HEK293 (cell line): ENCODE results near the gene GNA12.

Experiments
- CTCF ChIA-PET: fragments of 350-600 bp; formaldehyde crosslinking; extraction: SDS; loops from one replicate; lab custom pipeline; 2021; ENCODE audit warnings: antibody characterized with exemption; lab: Yijun Ruan, JAX
- POLR2A ChIA-PET: fragments of 300-600 bp; formaldehyde crosslinking; extraction: SDS; loops from one replicate; lab custom pipeline; 2020; ENCODE audit warnings: antibody characterized with exemption, inconsistent platforms; lab: Yijun Ruan, JAX
- H3K27ac ChIP-seq: fragments of 200-500 bp; sonication (Bioruptor generic); 2 replicates; pipeline ENCODE4 v1.5.1; 2014; ENCODE audit warnings: low read depth, low read length, control low read depth, inconsistent platforms; ENCODE audit errors: extremely low read depth
- H3K36me3 ChIP-seq, 2 experiments: fragments of 200-500 bp in 1 of 2; sonication (Bioruptor generic) in 1 of 2; 1 replicate in 1 of 2; 2 replicates in 1 of 2; pipeline ENCODE4 v1.5.1; 2014 to 2017; ENCODE audit warnings: inconsistent platforms in 2 of 2, low read length in 2 of 2; ENCODE audit not compliant: control insufficient read depth in 2 of 2, insufficient read depth in 1 of 2
- H3K4me1 ChIP-seq: fragments of 200-500 bp; sonication (Bioruptor generic); 2 replicates; pipeline ENCODE4 v1.5.1; 2014; ENCODE audit warnings: mild to moderate bottlenecking, low read length, inconsistent platforms; ENCODE audit not compliant: control insufficient read depth, insufficient read depth
- H3K4me3 ChIP-seq: 2 replicates; pipeline ENCODE4 v1.5.1; 2011; ENCODE audit warnings: low read depth, mild to moderate bottlenecking, control low read depth, low read length, moderate library complexity
- H3K9me3 ChIP-seq: fragments of 200-500 bp; sonication (Bioruptor generic); 2 replicates; pipeline ENCODE4 v1.5.1; 2014; ENCODE audit warnings: low read depth, low read length, inconsistent platforms; ENCODE audit not compliant: control insufficient read depth, insufficient read depth
- HIC1 ChIP-seq: fragments of 450-650 bp; formaldehyde crosslinking; IDR thresholded peaks from 2 replicates; pipeline ENCODE4 v1.5.1; 2016; ENCODE audit warnings: missing biosample characterization, missing genetic modification characterization
- KLF10 ChIP-seq: fragments of 450-650 bp; IDR thresholded peaks from 2 replicates; pipeline ENCODE4 v1.5.1; 2018; ENCODE audit warnings: missing biosample characterization, mild to moderate bottlenecking, missing genetic modification characterization
- SETDB1 ChIP-seq: IDR thresholded peaks from one replicate; pipeline ENCODE4 v1.6.1; 2017; ENCODE audit warnings: mild to moderate bottlenecking, low read length, moderate library complexity, mixed read lengths; ENCODE audit not compliant: insufficient read length
- TSHZ1 ChIP-seq: fragments of 450-650 bp; formaldehyde crosslinking; IDR thresholded peaks from 2 replicates; pipeline ENCODE4 v1.5.1; 2016; ENCODE audit warnings: missing biosample characterization, missing genetic modification characterization, borderline replicate concordance
- ZBTB20 ChIP-seq: fragments of 450-650 bp; formaldehyde crosslinking; IDR thresholded peaks from 2 replicates; pipeline ENCODE4 v1.5.1; 2016; ENCODE audit warnings: missing biosample characterization, missing genetic modification characterization
- ZFP41 ChIP-seq: fragments of 450-650 bp; formaldehyde crosslinking; IDR thresholded peaks from 2 replicates; pipeline ENCODE4 v1.5.1; 2016; ENCODE audit warnings: missing biosample characterization, missing genetic modification characterization, borderline replicate concordance
- ZNF114 ChIP-seq: fragments of 450-650 bp; formaldehyde crosslinking; IDR thresholded peaks from 2 replicates; pipeline ENCODE4 v1.5.0; 2017; ENCODE audit warnings: missing biosample characterization, missing genetic modification characterization
- ZNF175 ChIP-seq: fragments of 450-650 bp; formaldehyde crosslinking; IDR thresholded peaks from 2 replicates; pipeline ENCODE4 v1.5.1; 2016; ENCODE audit warnings: missing biosample characterization, missing genetic modification characterization
- ZNF223 ChIP-seq: fragments of 450-650 bp; formaldehyde crosslinking; IDR thresholded peaks from 2 replicates; pipeline ENCODE4 v1.5.1; 2016; ENCODE audit warnings: missing biosample characterization, missing genetic modification characterization
- ZNF23 ChIP-seq: fragments of 450-650 bp; formaldehyde crosslinking; IDR thresholded peaks from 2 replicates; pipeline ENCODE4 v1.5.1; 2016; ENCODE audit warnings: missing biosample characterization, missing genetic modification characterization, borderline replicate concordance
- ZNF341 ChIP-seq: fragments of 450-650 bp; formaldehyde crosslinking; IDR thresholded peaks from 2 replicates; pipeline ENCODE4; 2016; ENCODE audit warnings: low read depth, missing biosample characterization, missing genetic modification characterization
- ZNF350 ChIP-seq: fragments of 450-650 bp; formaldehyde crosslinking; IDR thresholded peaks from 2 replicates; pipeline ENCODE4 v1.5.0; 2017; ENCODE audit warnings: missing biosample characterization, mild to moderate bottlenecking, missing genetic modification characterization
- ZNF580 ChIP-seq: fragments of 450-650 bp; formaldehyde crosslinking; IDR thresholded peaks from 2 replicates; pipeline ENCODE4 v1.5.1; 2016; ENCODE audit warnings: missing biosample characterization, missing genetic modification characterization
- ZNF600 ChIP-seq: fragments of 450-650 bp; formaldehyde crosslinking; IDR thresholded peaks from 2 replicates; pipeline ENCODE4 v1.5.1; 2016; ENCODE audit warnings: missing biosample characterization, missing genetic modification characterization
- ZNF776 ChIP-seq: fragments of 450-650 bp; formaldehyde crosslinking; IDR thresholded peaks from 2 replicates; pipeline ENCODE4 v1.5.0; 2017; ENCODE audit warnings: missing biosample characterization, missing genetic modification characterization, borderline replicate concordance

The GNA12 gene

GRCh38 chr7:2702594-2702957, 141.5 kb downstream of the GNA12 start (continued):
- no peak for TF ChIP-seq ZNF114 (tag by site-specific recombination)
- TF ChIP-seq KLF10 (tag by site-specific recombination) = no peak
- no peak for TF ChIP-seq SETDB1
- TF ChIP-seq, all 188 proteins: peak for 0

GRCh38 chr7:2701832-2702593, 142.1 kb downstream of the GNA12 start:
- POLR2A ChIA-PET = no interaction called here
- no peak overlapping the region for H3K4me3 ChIP-seq
- no peaks in the 10 kb centered on the region for H3K9me3 ChIP-seq
- no peaks in the 10 kb centered on the region for H3K4me1 ChIP-seq
- TF ChIP-seq ZNF350 (tag by site-specific recombination) (no peak), ZNF341 (tag by site-specific recombination) (no peak), ZNF776 (tag by site-specific recombination) (no peak)
- TF ChIP-seq, all 188 proteins: peak for 0
- Histone ChIP-seq H3K27ac (no peak overlapping the region), H3K36me3 (no peaks in the 10 kb centered on the region)
- CTCF ChIA-PET = interaction anchor here (0.7 to 2.1 kb wide), 3 partner anchors 8 to 56 kb away, joined by 3 to 9 read pairs (median 4); no protein-coding TSS in a partner anchor

GRCh38 chr7:2701424-2701823, 142.7 kb downstream of the GNA12 start:
- ChIA-PET POLR2A (no interaction called here), CTCF (interaction anchor here (1.1 to 2.1 kb wide), 2 partner anchors 8 to 14 kb away, joined by 3 to 9 read pairs; no protein-coding TSS in a partner anchor)
- Histone ChIP-seq H3K4me1 (no peaks in the 10 kb centered on the region), H3K27ac (no peak overlapping the region), H3K9me3 (no peaks in the 10 kb centered on the region), H3K36me3 (no peaks in the 10 kb centered on the region), H3K4me3 (no peak overlapping the region)
- TF ChIP-seq ZBTB20 (tag by site-specific recombination) = no peak
- TF ChIP-seq ZNF580 (tag by site-specific recombination) = no peak
- no peak for TF ChIP-seq ZNF175
- no peak for TF ChIP-seq ZFP41 (tag by site-specific recombination)
- no peak for TF ChIP-seq ZNF223 (tag by site-specific recombination)

- TF ChIP-seq HIC1 (tag by site-specific recombination) (no peak), TSHZ1 (tag by site-specific recombination) (no peak), ZNF600 (tag by site-specific recombination) (no peak), ZNF23 (tag by site-specific recombination) (no peak)
- ChIA-PET CTCF (interaction anchor here (0.5 to 2.7 kb wide), 5 partner anchors 9 to 249 kb away, joined by 3 to 14 read pairs (median 3); no protein-coding TSS in a partner anchor), POLR2A (no interaction called here)
- H3K4me3 ChIP-seq = no peak overlapping the region
- H3K4me1 ChIP-seq = no peaks in the 10 kb centered on the region
- H3K9me3 ChIP-seq = no peaks in the 10 kb centered on the region
- H3K36me3 ChIP-seq = no peaks in the 10 kb centered on the region
- no peak overlapping the region for H3K27ac ChIP-seq
These were observed 143.8 kb downstream of the GNA12 start for GRCh38 chr7:2700141-2700850.
